Spinal cord (tissue), 10 donors: Measurements from ENCODE around the gene GUCY1A2. TPM values are rescaled to one million over a fixed set of nuclear protein-coding genes. Genes with fewer than 3 reads are reported as not detected.

ENCODE experiments used
- DNase-seq, 6 donors: peaks; one replicate each; pipeline versions ENCODE4 v3.0.0 to v3.0.0-alpha.2; 2013 to 2015; ENCODE audit warnings: low spot score in 6 of 6, low read depth in 4 of 6
- H3K27ac ChIP-seq: one replicate; pipeline ENCODE4 v1.5.1; 2013; ENCODE audit warnings: low read depth, low read length, control low read depth
- H3K27me3 ChIP-seq: one replicate; pipeline ENCODE4 v1.6.1; 2013; ENCODE audit warnings: low read length; ENCODE audit not compliant: control insufficient read depth, insufficient read depth
- H3K36me3 ChIP-seq: one replicate; pipeline ENCODE4 v1.6.1; 2013; ENCODE audit warnings: low read length; ENCODE audit not compliant: control insufficient read depth, insufficient read depth
- H3K4me1 ChIP-seq: one replicate; pipeline ENCODE4 v1.6.1; 2013; ENCODE audit warnings: low read length; ENCODE audit not compliant: control insufficient read depth, insufficient read depth
- H3K4me3 ChIP-seq: one replicate; pipeline ENCODE4 v1.5.1; 2013; ENCODE audit warnings: low read depth, low read length, control low read depth
- H3K9me3 ChIP-seq: one replicate; pipeline ENCODE4 v1.6.1; 2013; ENCODE audit warnings: low read length; ENCODE audit not compliant: control insufficient read depth, insufficient read depth
- WGBS: methylation state at CpG from one replicate; pipeline ENCODE4 v1.1.5; 2013; ENCODE audit warnings: missing lambda C conversion rate; ENCODE audit not compliant: insufficient coverage; 5-methylcytosine and 5-hydroxymethylcytosine counted together
- polyA plus RNA-seq, 2 donors: library from polyadenylated mRNA; unstranded; fragments of 120-200 nt; gene quantifications; one replicate each; pipeline ENCODE4 v1.2.1, GENCODE V29; 2013; ENCODE audit not compliant: insufficient read length in 2 of 2
- total RNA-seq, 2 donors: library from RNA; depleted of rRNA in 1 of 2; stranded (reverse); fragments of 120-200 nt in 1 of 2; fragments of >200 nt in 1 of 2; gene quantifications; one replicate each; pipeline versions ENCODE4 v1.2.3 to v1.2.4, GENCODE V29; 2013 to 2014
- donor health status: healthy.

Gene GUCY1A2
- total and polyA plus RNA-seq, 4 donors = 10.8 to 79.5 (median 25.7) TPM

GRCh38 chr11:106683435-106683834 lies 334.8 kb downstream of the GUCY1A2 start:
- Histone ChIP-seq H3K36me3 (no peaks in the 10 kb centered on the region), H3K4me1 (no peaks in the 10 kb centered on the region), H3K27ac (no peak overlapping the region), H3K9me3 (no peaks in the 10 kb centered on the region), H3K27me3 (no peaks in the 10 kb centered on the region), H3K4me3 (no peak overlapping the region)
- WGBS = 75% methylated on average over 2 of the region's 3 CpGs
- no peak for DNase-seq

- H3K36me3 ChIP-seq = no peaks in the 10 kb centered on the region
- H3K9me3 ChIP-seq = no peaks in the 10 kb centered on the region
- no peak for DNase-seq
- no peaks in the 10 kb centered on the region for H3K27me3 ChIP-seq
- WGBS = no CpG with 5 or more reads among the region's 2 CpGs
- no peak overlapping the region for H3K27ac ChIP-seq
- no peaks in the 10 kb centered on the region for H3K4me1 ChIP-seq
- no peak overlapping the region for H3K4me3 ChIP-seq
These were observed 336.8 kb downstream of the GUCY1A2 start for GRCh38 chr11:106681435-106681834.

- no CpG with 5 or more reads among the region's 1 CpG for WGBS
- H3K4me1 ChIP-seq = no peaks in the 10 kb centered on the region
These were observed 338.7 kb downstream of the GUCY1A2 start for GRCh38 chr11:106679581-106679980.

GRCh38 chr11:106679181-106679580 lies 339.1 kb downstream of the GUCY1A2 start:
- no peaks in the 10 kb centered on the region for H3K4me1 ChIP-seq
- no peaks in the 10 kb centered on the region for H3K9me3 ChIP-seq
- peak in 1 of 6 donors; percentile 81 for DNase-seq
- no peak overlapping the region for H3K4me3 ChIP-seq
- no peaks in the 10 kb centered on the region for H3K27me3 ChIP-seq
- no peaks in the 10 kb centered on the region for H3K36me3 ChIP-seq
- WGBS = no CpG with 5 or more reads among the region's 3 CpGs
- no peak overlapping the region for H3K27ac ChIP-seq

More at GRCh38 chr11:106679581-106679980, 338.7 kb downstream of the GUCY1A2 start:
- no peaks in the 10 kb centered on the region for H3K9me3 ChIP-seq
- no peak overlapping the region for H3K27ac ChIP-seq
- H3K27me3 ChIP-seq = no peaks in the 10 kb centered on the region
- peak in 1 of 6 donors; percentile 59 for DNase-seq
- H3K36me3 ChIP-seq = no peaks in the 10 kb centered on the region
- no peak overlapping the region for H3K4me3 ChIP-seq

- Histone ChIP-seq H3K27me3 (no peaks in the 10 kb centered on the region), H3K36me3 (no peaks in the 10 kb centered on the region), H3K27ac (no peak overlapping the region), H3K9me3 (no peaks in the 10 kb centered on the region), H3K4me1 (no peaks in the 10 kb centered on the region), H3K4me3 (no peak overlapping the region)
- WGBS = no CpG with 5 or more reads among the region's 1 CpG
- no peak for DNase-seq
These were observed 348.2 kb downstream of the GUCY1A2 start for GRCh38 chr11:106670069-106670468.

GRCh38 chr11:106668147-106668546 lies 350.1 kb downstream of the GUCY1A2 start:
- no peaks in the 10 kb centered on the region for H3K4me1 ChIP-seq
- H3K4me3 ChIP-seq = no peak overlapping the region
- H3K27me3 ChIP-seq = no peaks in the 10 kb centered on the region
- DNase-seq = no peak
- H3K27ac ChIP-seq = no peak overlapping the region
- H3K9me3 ChIP-seq = no peaks in the 10 kb centered on the region
- 80% methylated on average over 1 of the region's 2 CpGs for WGBS
- H3K36me3 ChIP-seq = no peaks in the 10 kb centered on the region

- 73% methylated on average over 1 of the region's 1 CpG for WGBS
- H3K4me3 ChIP-seq = no peak overlapping the region
- no peak overlapping the region for H3K27ac ChIP-seq
- no peaks in the 10 kb centered on the region for H3K4me1 ChIP-seq
- H3K9me3 ChIP-seq = peaks cover 1% of the 10 kb centered on the region
- H3K27me3 ChIP-seq = no peaks in the 10 kb centered on the region
- DNase-seq = no peak
- H3K36me3 ChIP-seq = no peaks in the 10 kb centered on the region
These were observed 361.6 kb downstream of the GUCY1A2 start for GRCh38 chr11:106656646-106657045.

GRCh38 chr11:106644824-106645223 lies 373.5 kb downstream of the GUCY1A2 start:
- Histone ChIP-seq H3K4me1 (no peaks in the 10 kb centered on the region), H3K27ac (no peak overlapping the region)

GRCh38 chr11:106642331-106642730 lies 375.9 kb downstream of the GUCY1A2 start:
- H3K4me3 ChIP-seq = no peak overlapping the region
- no CpG with 5 or more reads among the region's 1 CpG for WGBS

More at GRCh38 chr11:106644824-106645223, 373.5 kb downstream of the GUCY1A2 start:
- peaks cover 7% of the 10 kb centered on the region for H3K9me3 ChIP-seq
- no peaks in the 10 kb centered on the region for H3K36me3 ChIP-seq
- WGBS = no CpG with 5 or more reads among the region's 1 CpG
- H3K4me3 ChIP-seq = no peak overlapping the region
- H3K27me3 ChIP-seq = no peaks in the 10 kb centered on the region
- no peak for DNase-seq

GRCh38 chr11:106632283-106632682 lies 386.0 kb downstream of the GUCY1A2 start:
- H3K27me3 ChIP-seq = no peaks in the 10 kb centered on the region
- H3K27ac ChIP-seq = no peak overlapping the region
- no peak for DNase-seq
- H3K36me3 ChIP-seq = no peaks in the 10 kb centered on the region
- no peaks in the 10 kb centered on the region for H3K9me3 ChIP-seq
- H3K4me1 ChIP-seq = no peaks in the 10 kb centered on the region
- no CpG with 5 or more reads among the region's 3 CpGs for WGBS
- no peak overlapping the region for H3K4me3 ChIP-seq

More at GRCh38 chr11:106642331-106642730, 375.9 kb downstream of the GUCY1A2 start:
- Histone ChIP-seq H3K9me3 (peaks cover 9% of the 10 kb centered on the region), H3K27ac (no peak overlapping the region), H3K27me3 (no peaks in the 10 kb centered on the region), H3K4me1 (no peaks in the 10 kb centered on the region), H3K36me3 (no peaks in the 10 kb centered on the region)
- DNase-seq = no peak
